Right renal cortex interstitium (tissue), 3 donors: Measurements from ENCODE around the gene POU6F2. TPM values are rescaled to one million over a fixed set of nuclear protein-coding genes. Genes with fewer than 3 reads are reported as not detected.

Source experiments
- DNase-seq, 3 donors: peaks; one replicate each; pipeline ENCODE4 v3.0.0-alpha.2; 2013; ENCODE audit warnings: low read depth in 3 of 3, low spot score in 2 of 3
- polyA plus RNA-seq, 3 donors: library from polyadenylated mRNA; unstranded; fragments of 120-200 nt; gene quantifications; one replicate each; pipeline ENCODE4 v1.2.1, GENCODE V29; 2013; ENCODE audit not compliant: insufficient read length in 3 of 3

POU6F2 gene
- polyA plus RNA-seq, 3 donors, result 0.07 to 0.19 (median 0.17) TPM

DNA sequence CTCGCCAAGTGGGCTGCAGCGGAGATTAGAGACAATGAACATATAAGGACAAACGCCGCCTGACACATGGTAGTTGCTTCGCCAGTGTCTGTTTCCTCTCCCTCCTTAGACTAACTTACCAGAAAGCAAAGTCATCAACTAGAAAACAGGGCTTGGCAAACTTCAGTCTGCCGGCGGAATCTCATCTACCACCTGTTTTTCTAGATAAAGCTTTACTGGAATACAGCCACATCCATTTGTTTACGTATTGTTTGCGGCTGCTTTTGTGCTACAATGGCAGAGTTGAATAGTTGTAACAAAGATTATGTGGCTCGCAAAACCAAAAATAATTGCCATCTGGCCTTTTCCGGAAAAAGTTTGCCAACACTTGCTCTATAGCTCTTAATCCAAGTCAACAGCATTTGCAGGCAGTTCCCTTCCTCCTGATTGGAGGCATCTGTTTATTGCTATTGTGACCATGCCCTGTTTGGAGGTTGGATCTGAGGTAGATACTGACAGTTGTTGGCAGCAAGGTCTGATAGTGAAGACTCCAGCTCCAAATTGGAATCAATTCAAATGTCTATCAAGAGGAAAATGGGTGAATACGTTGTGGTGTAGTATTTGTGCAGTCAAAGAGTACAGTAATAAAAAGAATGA, 260.6 kb downstream of the POU6F2 start:
- DNase-seq, result no peak

- DNase-seq, result no peak
These were observed 263.2 kb downstream of the POU6F2 start for GRCh38 chr7:39240864-39241263.

DNA sequence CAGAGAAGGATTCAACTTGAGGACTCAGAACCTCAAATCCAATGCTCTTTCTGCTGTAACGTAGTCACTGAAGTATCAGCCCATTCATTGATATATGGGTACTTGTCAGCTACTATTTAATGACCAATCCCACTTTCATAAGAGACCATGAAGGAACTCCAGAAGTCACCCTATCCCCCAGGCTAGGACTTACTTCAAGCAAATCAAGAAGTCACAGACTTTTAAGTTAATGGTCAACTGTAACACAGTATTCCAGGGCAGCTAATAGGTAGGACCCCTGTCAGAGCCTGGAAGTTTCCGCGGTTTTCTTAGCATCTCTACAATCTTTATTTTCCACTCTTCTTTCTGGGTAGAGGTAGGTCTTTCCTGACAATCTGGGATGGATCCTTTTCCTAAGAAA, 269.9 kb downstream of the POU6F2 start:
- DNase-seq, result no peak

DNA sequence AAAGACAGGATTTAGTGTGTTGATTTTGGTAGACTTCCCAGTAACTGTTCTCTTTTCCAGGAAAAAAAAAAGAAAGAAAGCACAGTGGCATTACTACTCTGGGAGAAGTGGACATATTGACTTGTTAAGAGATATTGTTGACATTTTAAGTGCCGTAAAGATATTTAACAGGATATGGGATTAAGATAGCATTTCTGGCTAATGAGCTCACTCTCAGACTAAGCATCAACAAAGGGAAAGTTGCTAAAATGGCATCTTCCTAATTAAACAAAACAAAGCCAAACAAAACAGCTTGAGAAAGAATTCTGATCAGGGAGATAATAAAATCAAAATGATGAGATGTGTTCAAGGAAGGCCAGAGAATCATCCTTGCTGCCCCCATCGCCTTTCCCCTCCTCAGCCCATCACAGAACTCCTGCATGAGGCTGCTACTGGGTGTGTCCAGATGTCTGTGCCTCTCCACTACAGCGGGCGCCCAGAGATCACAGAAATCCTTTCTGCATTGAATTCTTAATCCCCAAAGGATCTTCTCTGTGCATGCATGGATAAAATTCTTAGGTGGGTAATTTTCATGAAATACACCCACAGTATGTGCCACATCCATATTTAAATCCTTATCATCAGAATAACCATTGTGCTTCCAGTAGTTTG, 270.5 kb downstream of the POU6F2 start:
- no peak for DNase-seq

- DNase-seq, result no peak
These were observed 271.0 kb downstream of the POU6F2 start for GRCh38 chr7:39248692-39249090.

DNA sequence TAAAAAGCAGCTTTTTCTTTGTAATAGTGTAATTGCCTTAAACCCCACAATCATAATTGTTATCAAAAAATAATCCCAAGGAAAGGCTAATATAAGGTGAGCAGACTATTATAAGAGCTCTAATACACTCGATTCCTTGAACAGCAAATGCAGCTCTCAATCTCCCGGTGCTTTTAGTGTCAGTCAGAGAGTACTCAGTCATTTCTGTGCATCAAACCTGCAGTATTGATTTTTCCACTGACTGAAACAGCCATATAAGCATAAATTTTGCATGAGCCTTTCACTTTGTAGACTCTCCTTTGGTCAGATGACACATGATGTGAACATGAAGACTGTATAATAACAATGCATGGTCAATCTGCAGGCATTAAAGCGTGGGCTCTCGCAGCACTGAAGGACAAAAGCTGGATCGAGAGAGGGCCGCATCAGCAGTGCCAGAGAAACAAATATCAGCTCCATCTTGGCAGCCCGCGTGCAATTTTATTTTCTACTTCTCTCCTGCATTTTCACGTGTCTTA, 272.0 kb downstream of the POU6F2 start:
- DNase-seq, result no peak

DNA sequence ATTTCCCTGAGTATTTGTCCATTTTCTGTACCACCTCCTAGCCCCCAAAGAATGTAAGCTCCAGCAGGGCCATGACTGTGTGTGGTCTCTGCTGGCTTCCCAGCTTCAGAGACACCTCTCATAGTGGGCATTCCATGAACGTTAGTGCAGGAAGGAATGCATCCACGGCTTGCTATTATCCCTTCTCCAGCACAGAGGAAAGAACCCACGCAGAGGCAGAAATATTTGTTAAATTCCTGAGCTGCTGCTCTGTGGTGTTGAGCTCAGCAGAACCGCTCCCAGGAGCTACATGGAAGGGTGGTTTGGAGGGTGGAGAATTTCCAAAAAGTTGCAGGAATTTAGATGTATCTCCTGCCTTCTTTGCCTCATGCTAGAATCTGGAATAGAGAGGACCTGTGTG, 275.2 kb downstream of the POU6F2 start:
- no peak for DNase-seq

DNA sequence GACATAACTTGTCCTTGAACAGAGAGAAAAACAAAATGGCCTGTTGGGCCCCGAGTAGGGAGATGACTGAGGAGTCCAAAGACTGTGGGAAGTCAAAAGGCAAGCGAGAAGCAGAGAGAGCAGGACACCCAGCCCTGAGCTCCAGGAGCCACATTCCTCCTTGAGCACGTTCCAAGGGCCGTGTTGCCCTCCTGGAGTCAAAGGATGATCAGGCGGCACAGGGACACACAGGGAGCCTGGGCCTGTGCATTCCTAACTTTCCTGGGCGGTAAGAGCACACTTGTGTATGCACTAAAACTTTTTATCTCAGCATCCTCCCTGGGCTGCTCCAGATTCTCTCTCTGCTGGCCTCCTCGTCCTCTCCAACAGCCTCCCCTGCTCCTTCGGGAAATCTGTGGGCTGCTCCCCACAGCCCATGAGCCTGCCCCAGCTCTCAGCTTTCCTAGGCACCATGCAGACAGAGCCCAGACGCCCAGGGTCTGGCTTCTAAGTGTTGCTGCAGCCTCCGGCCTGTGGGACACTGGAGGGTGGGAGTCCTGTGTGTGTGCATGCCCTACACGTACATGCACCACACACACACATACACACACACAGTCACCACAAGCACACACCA, 281.8 kb downstream of the POU6F2 start:
- DNase-seq, result no peak

DNA sequence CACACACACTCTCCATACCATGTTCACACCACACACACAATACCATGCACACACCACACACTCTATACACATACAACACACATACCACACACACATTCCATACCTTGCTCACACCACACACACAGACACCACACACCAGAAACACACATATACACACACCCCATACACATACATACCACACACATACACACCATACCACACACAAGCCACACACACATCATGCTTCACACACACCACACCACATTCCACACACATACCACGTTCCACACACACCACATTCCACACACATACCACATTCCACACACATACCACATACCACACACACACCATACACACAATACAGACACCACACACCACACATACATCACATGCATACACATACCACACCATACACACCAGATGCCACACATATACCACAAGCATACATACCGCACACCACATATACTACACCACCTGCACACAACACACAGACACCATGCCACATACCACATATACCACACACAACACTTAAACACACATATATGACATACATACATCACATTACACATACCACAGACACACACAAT, 282.7 kb downstream of the POU6F2 start:
- DNase-seq, result no peak

- DNase-seq, result no peak
These were observed 284.1 kb downstream of the POU6F2 start for GRCh38 chr7:39261771-39262170.

DNA sequence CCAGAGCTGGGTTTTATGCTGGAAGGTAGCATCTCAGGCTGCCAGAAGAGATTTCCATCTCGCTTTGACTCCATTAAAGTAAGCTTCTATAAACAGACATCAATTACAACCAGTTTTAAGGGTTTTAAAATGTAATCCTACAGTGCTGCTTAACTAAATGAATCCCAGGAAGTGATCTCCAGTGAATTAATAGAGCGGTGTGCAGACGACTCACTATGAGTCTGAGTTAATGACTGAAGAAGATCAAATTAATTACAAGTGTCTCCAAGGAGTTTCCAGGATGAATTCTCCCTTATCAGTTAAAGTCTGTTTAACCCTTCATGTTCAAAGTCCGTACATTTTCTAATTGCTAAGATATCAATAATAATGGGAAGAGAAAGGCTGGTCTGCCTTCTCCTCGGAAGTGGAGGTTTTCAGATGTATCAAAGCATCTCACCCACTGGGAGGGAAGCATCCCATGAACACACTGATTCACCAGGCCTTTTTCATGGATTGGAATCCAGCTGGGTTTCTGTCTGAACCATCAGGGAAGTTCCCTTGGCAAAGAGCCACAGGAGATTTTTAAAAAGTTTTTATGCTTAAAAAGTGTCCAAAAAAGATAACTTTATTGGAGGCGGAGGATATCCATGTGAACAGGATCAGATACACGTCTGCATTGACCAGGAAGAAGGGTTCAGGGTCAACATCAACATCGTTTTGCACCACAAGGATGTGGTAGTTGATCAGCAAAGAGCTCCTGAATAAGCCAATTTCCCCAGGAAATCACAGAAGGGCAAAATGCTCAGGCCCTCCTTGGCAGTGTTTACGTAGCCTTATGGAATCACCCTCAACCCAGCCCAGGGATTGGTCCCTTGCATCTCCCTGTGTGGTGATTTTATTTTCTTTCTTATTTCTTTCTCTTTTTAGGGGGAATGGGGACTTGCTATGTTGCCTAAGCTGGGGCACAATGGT, 288.2 kb downstream of the POU6F2 start:
- no peak for DNase-seq

GRCh38 chr7:39269034-39269433, 291.3 kb downstream of the POU6F2 start:
- DNase-seq, result no peak

- DNase-seq, result no peak
These were observed 292.3 kb downstream of the POU6F2 start for GRCh38 chr7:39270018-39270417.

DNA sequence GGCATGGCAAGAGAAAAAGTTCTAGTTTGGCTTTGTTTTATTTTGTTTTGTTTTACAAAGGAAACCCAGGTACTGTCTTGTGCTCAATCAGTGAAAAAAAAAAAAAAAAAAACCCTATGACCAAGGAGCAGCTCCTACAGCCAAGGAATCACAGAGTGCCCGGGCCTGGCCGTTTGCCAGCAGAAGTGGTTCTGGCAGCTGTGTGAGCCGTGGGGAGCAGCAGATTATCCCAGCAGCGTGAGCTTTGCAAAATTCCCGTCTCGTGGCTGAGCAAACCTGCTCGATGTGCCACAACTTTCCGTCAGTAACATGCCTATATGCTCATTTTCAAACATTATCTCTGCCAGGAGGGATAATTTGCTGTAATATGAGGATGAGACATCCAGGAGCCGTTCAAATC, 293.7 kb downstream of the POU6F2 start:
- DNase-seq, result no peak

- DNase-seq, result no peak
These were observed 294.4 kb downstream of the POU6F2 start for GRCh38 chr7:39272111-39272510.

GRCh38 chr7:39272691-39273090, 295.0 kb downstream of the POU6F2 start:
- no peak for DNase-seq

DNA sequence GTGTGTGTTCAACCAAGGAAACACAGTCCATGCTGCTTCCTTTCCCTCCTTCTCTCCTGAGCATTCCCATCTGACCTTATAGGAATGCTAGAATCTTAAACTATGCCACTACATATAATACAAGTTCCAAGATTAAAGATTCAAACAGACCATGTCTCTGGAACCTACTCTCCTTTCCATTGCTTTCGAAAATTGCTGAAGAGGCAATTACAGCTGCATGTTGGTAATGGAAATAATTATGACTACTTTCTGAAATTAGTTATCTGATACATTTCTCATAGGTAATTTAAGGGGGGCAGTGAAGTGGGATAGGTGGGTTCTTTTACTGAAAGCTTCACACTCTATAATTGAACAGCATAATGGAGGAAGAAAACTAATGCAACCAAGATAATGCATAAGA, 302.6 kb downstream of the POU6F2 start:
- DNase-seq, result no peak

- no peak for DNase-seq
These were observed 307.5 kb downstream of the POU6F2 start for GRCh38 chr7:39285256-39285655.

- no peak for DNase-seq
These were observed 310.6 kb downstream of the POU6F2 start for GRCh38 chr7:39288303-39288702.

DNA sequence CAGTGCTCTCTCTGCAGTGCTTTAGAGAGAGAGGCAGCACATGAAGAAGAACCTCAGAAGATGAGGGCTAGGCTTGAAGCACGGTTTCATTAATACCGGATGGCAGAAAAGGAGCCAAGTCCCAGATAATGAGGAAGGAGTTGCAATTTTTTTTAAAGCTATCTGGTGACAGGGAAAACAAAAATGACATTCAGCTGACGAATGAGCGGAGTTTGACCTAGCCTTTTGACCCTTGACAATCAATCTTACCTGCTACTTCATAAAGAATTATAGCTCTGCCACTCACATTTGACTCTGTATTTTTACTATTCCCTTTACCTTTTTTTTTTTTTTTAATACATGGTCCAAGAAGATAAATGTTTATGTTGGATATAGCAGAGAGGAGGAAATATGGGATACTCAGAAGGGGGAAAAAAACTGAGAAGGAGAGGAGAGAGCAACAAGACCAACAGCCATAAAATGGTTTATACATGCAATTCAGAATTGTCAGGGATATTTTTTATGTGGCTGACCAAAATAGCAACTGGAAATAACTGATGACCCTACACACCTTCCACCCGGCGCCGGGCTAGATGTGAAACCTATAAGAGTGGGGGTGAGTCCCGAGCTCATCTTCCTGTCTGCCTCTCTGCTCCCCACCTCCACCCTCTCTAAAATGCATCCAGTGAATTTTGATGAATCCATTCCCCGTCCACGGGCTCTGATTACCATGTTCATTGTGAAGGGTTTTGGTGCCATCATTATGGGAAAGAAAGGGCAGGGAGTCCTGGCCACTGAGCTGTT, 314.1 kb downstream of the POU6F2 start:
- DNase-seq, result no peak
